HepG2 (cell line): ENCODE measurements around the gene CD83. TPM values are rescaled to one million over a fixed set of nuclear protein-coding genes. Genes with fewer than 3 reads are reported as not detected.

Source experiments
- ESRRA ChIP-seq: sonication (generic); formaldehyde crosslinking; IDR thresholded peaks from 2 replicates; pipeline ENCODE4 v1.5.1; 2020; ENCODE audit warnings: mild to moderate bottlenecking, low read depth, missing genetic modification reagents
- HDAC1 ChIP-seq: sonication (generic); formaldehyde crosslinking; IDR thresholded peaks from 2 replicates; pipeline ENCODE4 v1.5.1; 2020; ENCODE audit warnings: mild to moderate bottlenecking, missing genetic modification reagents
- PITX1 ChIP-seq: sonication (generic); formaldehyde crosslinking; IDR thresholded peaks from 2 replicates; pipeline ENCODE4 v1.5.1; 2020; ENCODE audit warnings: mild to moderate bottlenecking, missing genetic modification reagents
- RCOR2 ChIP-seq: IDR thresholded peaks from 2 replicates; pipeline ENCODE4 v1.6.1; 2016; ENCODE audit warnings: missing biosample characterization, missing genetic modification reagents
- SOX13 ChIP-seq, 3 experiments: fragments of 450-650 bp in 1 of 3; sonication (generic) in 1 of 3; formaldehyde crosslinking in 1 of 3; IDR thresholded peaks in 2 of 3; conservative IDR thresholded peaks in 1 of 3; 2 replicates each; pipeline versions ENCODE4 v1.5.0 to v1.6.1; 2016 to 2020; ENCODE audit warnings: antibody characterized with exemption in 1 of 3, mild to moderate bottlenecking in 1 of 3, missing compliant biosample characterization in 1 of 3, missing genetic modification reagents in 1 of 3, moderate library complexity in 1 of 3
- SOX5 ChIP-seq: IDR thresholded peaks from 2 replicates; pipeline ENCODE4 v1.6.1; 2016; ENCODE audit warnings: borderline replicate concordance
- ZMYM2 ChIP-seq: sonication (generic); formaldehyde crosslinking; IDR thresholded peaks from 2 replicates; pipeline ENCODE4 v1.8.0; 2022; ENCODE audit warnings: mild to moderate bottlenecking, missing genetic modification reagents
- ZNF317 ChIP-seq: sonication (generic); formaldehyde crosslinking; IDR thresholded peaks from 2 replicates; pipeline ENCODE4 v1.5.0; 2020; ENCODE audit warnings: mild to moderate bottlenecking, missing genetic modification reagents
- ZNF879 ChIP-seq: sonication (generic); formaldehyde crosslinking; IDR thresholded peaks from 2 replicates; pipeline ENCODE4 v1.8.1; 2023; ENCODE audit warnings: missing genetic modification reagents
- polyA plus RNA-seq, 8 experiments: library from polyadenylated mRNA; depleted of rRNA in 3 of 8; stranded (reverse) in 7 of 8; unstranded in 1 of 8; fragments of >200 nt; fragmentation: Illumina TruSeq in 4 of 8; extraction: Trizol in 4 of 8; gene quantifications; 2 replicates each; pipeline versions ENCODE4 v1.2.1 to v1.2.3, GENCODE V29; 2011 to 2016; ENCODE audit warnings: low read depth in 4 of 8, missing spikeins in 1 of 8, mixed read lengths in 1 of 8; ENCODE audit not compliant: insufficient read depth in 1 of 8
- total RNA-seq, 5 experiments: library from RNA; depleted of rRNA; stranded (reverse); fragments of >200 nt; fragmentation: Illumina TruSeq; extraction: Trizol; gene quantifications; 2 replicates each; pipeline ENCODE4 v1.2.3, GENCODE V29; 2016; ENCODE audit warnings: low read depth in 1 of 5
- TF ChIP-seq, protein P1 (sequence below): sonication (generic); formaldehyde crosslinking; IDR thresholded peaks from 2 replicates; pipeline ENCODE4 v1.5.1; 2020; ENCODE audit warnings: mild to moderate bottlenecking, moderate library complexity, missing genetic modification reagents
- TF ChIP-seq, protein P2 (sequence below): sonication (generic); formaldehyde crosslinking; IDR thresholded peaks from 2 replicates; pipeline ENCODE4 v1.5.1; 2020; ENCODE audit warnings: mild to moderate bottlenecking, missing genetic modification reagents, borderline replicate concordance
- TF ChIP-seq, protein P3 (sequence below), 2 experiments: sonication (generic) in 1 of 2; formaldehyde crosslinking in 1 of 2; IDR thresholded peaks; 2 replicates each; pipeline versions ENCODE4 v1.4.0 to v1.6.1; 2016 to 2020; ENCODE audit warnings: borderline replicate concordance in 1 of 2, low read depth in 1 of 2, mild to moderate bottlenecking in 1 of 2, missing genetic modification reagents in 1 of 2

CD83 gene
- total and polyA plus RNA-seq, 2 of the 13 experiments (the other 11 are each of a cell fraction or from before 2014, with no cell fraction given), result 0.46 to 2.3 TPM

DNA sequence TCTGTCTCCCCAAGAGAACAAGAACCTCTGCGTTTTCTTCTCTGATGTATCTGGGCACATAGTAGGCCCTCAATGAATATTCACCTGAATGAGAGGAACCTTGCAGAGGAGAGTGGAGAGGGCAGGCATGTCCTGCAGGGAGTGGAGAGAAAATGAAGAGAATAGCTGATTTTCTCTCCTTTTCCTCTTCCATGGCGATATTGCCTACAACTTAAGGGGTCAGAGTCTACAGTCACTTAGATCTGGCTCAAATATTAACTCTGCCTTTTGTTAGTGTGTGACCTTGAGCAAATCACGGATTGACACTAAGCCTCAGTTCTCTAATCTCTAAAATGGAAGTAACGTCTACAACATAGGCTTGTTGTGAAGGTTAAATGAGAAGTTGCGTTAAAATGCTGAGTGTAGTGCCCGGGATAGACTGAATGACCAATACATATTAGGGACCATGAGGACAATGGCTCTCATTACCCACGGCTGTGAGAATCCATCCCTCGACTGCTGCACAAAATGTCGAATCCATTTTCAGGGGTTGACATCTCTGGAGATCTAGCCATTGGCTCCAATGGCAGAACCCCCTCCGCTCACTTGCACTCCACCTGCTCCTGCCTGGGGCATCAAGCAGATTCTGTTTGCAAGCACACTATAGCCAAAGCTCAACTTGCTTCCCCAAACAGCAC is 14.8 kb downstream of the CD83 start (continued):
- peak; percentile 64; the same call in 1 of the 2 replicates for TF ChIP-seq PITX1 (CRISPR knock-in tag)
- TF ChIP-seq, protein P1, sequence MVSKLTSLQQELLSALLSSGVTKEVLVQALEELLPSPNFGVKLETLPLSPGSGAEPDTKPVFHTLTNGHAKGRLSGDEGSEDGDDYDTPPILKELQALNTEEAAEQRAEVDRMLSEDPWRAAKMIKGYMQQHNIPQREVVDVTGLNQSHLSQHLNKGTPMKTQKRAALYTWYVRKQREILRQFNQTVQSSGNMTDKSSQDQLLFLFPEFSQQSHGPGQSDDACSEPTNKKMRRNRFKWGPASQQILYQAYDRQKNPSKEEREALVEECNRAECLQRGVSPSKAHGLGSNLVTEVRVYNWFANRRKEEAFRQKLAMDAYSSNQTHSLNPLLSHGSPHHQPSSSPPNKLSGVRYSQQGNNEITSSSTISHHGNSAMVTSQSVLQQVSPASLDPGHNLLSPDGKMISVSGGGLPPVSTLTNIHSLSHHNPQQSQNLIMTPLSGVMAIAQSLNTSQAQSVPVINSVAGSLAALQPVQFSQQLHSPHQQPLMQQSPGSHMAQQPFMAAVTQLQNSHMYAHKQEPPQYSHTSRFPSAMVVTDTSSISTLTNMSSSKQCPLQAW (CRISPR knock-in tag), result 0 out of 2 replicates have a peak, but pooled peaks have one; percentile 47
- no peak for TF ChIP-seq SOX13 (IDR thresholded peaks at IDR 0.05)
- peak in 1 of 2 experiments; percentile 64; a peak in 2 of 4 replicates for TF ChIP-seq SOX13 (CRISPR knock-in tag; conservative IDR thresholded peaks at IDR 0.05 in 1 of 2, IDR thresholded peaks at IDR 0.05 in 1 of 2)
- peak; percentile 55 for TF ChIP-seq SOX5 (CRISPR knock-in tag)
- TF ChIP-seq ZMYM2, result peak; percentile 89
- TF ChIP-seq ZNF879, result no peak
- TF ChIP-seq ESRRA, result peak; percentile 99
- TF ChIP-seq, protein P2, sequence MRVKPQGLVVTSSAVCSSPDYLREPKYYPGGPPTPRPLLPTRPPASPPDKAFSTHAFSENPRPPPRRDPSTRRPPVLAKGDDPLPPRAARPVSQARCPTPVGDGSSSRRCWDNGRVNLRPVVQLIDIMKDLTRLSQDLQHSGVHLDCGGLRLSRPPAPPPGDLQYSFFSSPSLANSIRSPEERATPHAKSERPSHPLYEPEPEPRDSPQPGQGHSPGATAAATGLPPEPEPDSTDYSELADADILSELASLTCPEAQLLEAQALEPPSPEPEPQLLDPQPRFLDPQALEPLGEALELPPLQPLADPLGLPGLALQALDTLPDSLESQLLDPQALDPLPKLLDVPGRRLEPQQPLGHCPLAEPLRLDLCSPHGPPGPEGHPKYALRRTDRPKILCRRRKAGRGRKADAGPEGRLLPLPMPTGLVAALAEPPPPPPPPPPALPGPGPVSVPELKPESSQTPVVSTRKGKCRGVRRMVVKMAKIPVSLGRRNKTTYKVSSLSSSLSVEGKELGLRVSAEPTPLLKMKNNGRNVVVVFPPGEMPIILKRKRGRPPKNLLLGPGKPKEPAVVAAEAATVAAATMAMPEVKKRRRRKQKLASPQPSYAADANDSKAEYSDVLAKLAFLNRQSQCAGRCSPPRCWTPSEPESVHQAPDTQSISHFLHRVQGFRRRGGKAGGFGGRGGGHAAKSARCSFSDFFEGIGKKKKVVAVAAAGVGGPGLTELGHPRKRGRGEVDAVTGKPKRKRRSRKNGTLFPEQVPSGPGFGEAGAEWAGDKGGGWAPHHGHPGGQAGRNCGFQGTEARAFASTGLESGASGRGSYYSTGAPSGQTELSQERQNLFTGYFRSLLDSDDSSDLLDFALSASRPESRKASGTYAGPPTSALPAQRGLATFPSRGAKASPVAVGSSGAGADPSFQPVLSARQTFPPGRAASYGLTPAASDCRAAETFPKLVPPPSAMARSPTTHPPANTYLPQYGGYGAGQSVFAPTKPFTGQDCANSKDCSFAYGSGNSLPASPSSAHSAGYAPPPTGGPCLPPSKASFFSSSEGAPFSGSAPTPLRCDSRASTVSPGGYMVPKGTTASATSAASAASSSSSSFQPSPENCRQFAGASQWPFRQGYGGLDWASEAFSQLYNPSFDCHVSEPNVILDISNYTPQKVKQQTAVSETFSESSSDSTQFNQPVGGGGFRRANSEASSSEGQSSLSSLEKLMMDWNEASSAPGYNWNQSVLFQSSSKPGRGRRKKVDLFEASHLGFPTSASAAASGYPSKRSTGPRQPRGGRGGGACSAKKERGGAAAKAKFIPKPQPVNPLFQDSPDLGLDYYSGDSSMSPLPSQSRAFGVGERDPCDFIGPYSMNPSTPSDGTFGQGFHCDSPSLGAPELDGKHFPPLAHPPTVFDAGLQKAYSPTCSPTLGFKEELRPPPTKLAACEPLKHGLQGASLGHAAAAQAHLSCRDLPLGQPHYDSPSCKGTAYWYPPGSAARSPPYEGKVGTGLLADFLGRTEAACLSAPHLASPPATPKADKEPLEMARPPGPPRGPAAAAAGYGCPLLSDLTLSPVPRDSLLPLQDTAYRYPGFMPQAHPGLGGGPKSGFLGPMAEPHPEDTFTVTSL (CRISPR knock-in tag), result 0 out of 2 replicates have a peak, but pooled peaks have one; percentile 46
- TF ChIP-seq, protein P3, sequence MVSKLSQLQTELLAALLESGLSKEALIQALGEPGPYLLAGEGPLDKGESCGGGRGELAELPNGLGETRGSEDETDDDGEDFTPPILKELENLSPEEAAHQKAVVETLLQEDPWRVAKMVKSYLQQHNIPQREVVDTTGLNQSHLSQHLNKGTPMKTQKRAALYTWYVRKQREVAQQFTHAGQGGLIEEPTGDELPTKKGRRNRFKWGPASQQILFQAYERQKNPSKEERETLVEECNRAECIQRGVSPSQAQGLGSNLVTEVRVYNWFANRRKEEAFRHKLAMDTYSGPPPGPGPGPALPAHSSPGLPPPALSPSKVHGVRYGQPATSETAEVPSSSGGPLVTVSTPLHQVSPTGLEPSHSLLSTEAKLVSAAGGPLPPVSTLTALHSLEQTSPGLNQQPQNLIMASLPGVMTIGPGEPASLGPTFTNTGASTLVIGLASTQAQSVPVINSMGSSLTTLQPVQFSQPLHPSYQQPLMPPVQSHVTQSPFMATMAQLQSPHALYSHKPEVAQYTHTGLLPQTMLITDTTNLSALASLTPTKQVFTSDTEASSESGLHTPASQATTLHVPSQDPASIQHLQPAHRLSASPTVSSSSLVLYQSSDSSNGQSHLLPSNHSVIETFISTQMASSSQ (IDR thresholded peaks at IDR 0.05; ENCODE audit: low read depth), result 0 out of 2 replicates have a peak, but pooled peaks have one; percentile 44
- TF ChIP-seq, protein P3 (CRISPR knock-in tag; IDR thresholded peaks at IDR 0.05; ENCODE audit: borderline replicate concordance), result 0 out of 2 replicates have a peak, but pooled peaks have one; percentile 42
- peak; percentile 72; the same call in 1 of the 2 replicates for TF ChIP-seq RCOR2 (CRISPR knock-in tag)
- TF ChIP-seq ZNF317, result peak; percentile 71; the same call in 1 of the 2 replicates
- TF ChIP-seq HDAC1 (CRISPR knock-in tag), result peak; percentile 36; the same call in 1 of the 2 replicates
